HG03439 (cell line): ENCODE results near the gene MRPL40.

ENCODE experiments used
- ATAC-seq: cut with Tn5 transposase; IDR thresholded peaks from one replicate; pipeline ENCODE4 v1.9.1; 2021; ENCODE audit warnings: mild to moderate bottlenecking, moderate library complexity; ENCODE audit not compliant: unreplicated experiment

MRPL40 gene

GRCh38 chr22:19460036-19460435 lies 27.7 kb downstream of the MRPL40 start:
- no peak for ATAC-seq

GRCh38 chr22:19461506-19461905 lies 29.2 kb downstream of the MRPL40 start:
- ATAC-seq, result no peak

GRCh38 chr22:19463008-19463407 lies 30.7 kb downstream of the MRPL40 start:
- no peak for ATAC-seq

GRCh38 chr22:19463491-19464469 lies 31.4 kb downstream of the MRPL40 start:
- ATAC-seq, result no peak

- no peak for ATAC-seq
These were observed 32.2 kb downstream of the MRPL40 start for GRCh38 chr22:19464546-19464945.

- no peak for ATAC-seq
These were observed 32.6 kb downstream of the MRPL40 start for GRCh38 chr22:19464975-19465374.

GRCh38 chr22:19466126-19466716 lies 33.9 kb downstream of the MRPL40 start:
- no peak for ATAC-seq

- no peak for ATAC-seq
These were observed 34.8 kb downstream of the MRPL40 start for GRCh38 chr22:19466848-19467752.

GRCh38 chr22:19467912-19468311 lies 35.6 kb downstream of the MRPL40 start:
- ATAC-seq, result no peak

- no peak for ATAC-seq
These were observed 37.1 kb downstream of the MRPL40 start for GRCh38 chr22:19469421-19469820.

GRCh38 chr22:19470010-19470409 lies 37.7 kb downstream of the MRPL40 start:
- ATAC-seq, result no peak

GRCh38 chr22:19471572-19471971 lies 39.2 kb downstream of the MRPL40 start:
- ATAC-seq, result no peak

- no peak for ATAC-seq
These were observed 39.9 kb downstream of the MRPL40 start for GRCh38 chr22:19472233-19472632.

- ATAC-seq, result no peak
These were observed 41.2 kb downstream of the MRPL40 start for GRCh38 chr22:19473578-19473977.

- no peak for ATAC-seq
These were observed 43.7 kb downstream of the MRPL40 start for GRCh38 chr22:19476023-19476422.

GRCh38 chr22:19477321-19478044 lies 45.1 kb downstream of the MRPL40 start:
- no peak for ATAC-seq

- ATAC-seq, result no peak
These were observed 45.9 kb downstream of the MRPL40 start for GRCh38 chr22:19478045-19478900.

GRCh38 chr22:19478901-19479354 lies 46.6 kb downstream of the MRPL40 start, which contains the start of gene UFD1:
TSS of gene UFD1 (minus strand) at chr22:19479193. CDS start at chr22:19479085, 108 bp downstream.
- ATAC-seq, result peak; percentile 51
